Stomach (tissue), 4 donors: ENCODE measurements around the gene RGS11.

Source experiments
- POLR2A ChIP-seq, 4 donors: fragments of 450-650 bp; IDR thresholded peaks; one replicate each; pipeline ENCODE4 v1.6.1; 2016; ENCODE audit warnings: antibody characterized with exemption in 4 of 4, control low read depth in 2 of 4, mild to moderate bottlenecking in 1 of 4, moderate library complexity in 1 of 4
- TF ChIP-seq, protein P1 (sequence below), 7 experiments: fragments of 450-650 bp in 4 of 7; fragments of 200-600 bp in 3 of 7; sonication (generic) in 3 of 7; IDR thresholded peaks; one replicate each; pipeline ENCODE4 v1.5.1; 2016 to 2019; ENCODE audit warnings: antibody characterized with exemption in 7 of 7, control low read depth in 2 of 7, mild to moderate bottlenecking in 1 of 7

DNA sequence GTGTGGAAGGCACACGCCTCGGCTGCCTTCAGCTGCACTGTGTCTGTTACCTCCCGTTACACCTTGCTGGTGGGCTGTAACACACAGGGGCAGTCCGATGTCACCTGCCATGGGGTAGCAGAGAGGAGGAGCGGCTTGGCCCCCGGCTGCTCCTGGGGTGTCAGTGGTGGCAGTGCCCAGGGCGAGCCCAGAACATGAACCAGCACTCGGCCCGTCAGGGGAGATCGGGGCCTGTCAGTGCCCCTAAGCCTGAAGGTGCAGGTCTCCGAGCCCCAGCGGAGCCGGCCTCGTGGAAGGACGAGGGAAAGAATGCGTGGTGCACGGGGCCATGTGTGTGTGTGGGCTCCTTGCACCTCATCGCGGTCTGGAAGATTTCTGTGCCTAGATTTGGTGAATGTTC, 15.4 kb downstream of the RGS11 start:
- TF ChIP-seq, protein P1, sequence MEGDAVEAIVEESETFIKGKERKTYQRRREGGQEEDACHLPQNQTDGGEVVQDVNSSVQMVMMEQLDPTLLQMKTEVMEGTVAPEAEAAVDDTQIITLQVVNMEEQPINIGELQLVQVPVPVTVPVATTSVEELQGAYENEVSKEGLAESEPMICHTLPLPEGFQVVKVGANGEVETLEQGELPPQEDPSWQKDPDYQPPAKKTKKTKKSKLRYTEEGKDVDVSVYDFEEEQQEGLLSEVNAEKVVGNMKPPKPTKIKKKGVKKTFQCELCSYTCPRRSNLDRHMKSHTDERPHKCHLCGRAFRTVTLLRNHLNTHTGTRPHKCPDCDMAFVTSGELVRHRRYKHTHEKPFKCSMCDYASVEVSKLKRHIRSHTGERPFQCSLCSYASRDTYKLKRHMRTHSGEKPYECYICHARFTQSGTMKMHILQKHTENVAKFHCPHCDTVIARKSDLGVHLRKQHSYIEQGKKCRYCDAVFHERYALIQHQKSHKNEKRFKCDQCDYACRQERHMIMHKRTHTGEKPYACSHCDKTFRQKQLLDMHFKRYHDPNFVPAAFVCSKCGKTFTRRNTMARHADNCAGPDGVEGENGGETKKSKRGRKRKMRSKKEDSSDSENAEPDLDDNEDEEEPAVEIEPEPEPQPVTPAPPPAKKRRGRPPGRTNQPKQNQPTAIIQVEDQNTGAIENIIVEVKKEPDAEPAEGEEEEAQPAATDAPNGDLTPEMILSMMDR (IDR thresholded peaks at IDR 0.05) = no peak
- TF ChIP-seq POLR2A (IDR thresholded peaks at IDR 0.05) = no peak
